IPS DF 19.7 (cell line): ENCODE data around the gene OBSL1.

Experiments
- DNase-seq: peaks from one replicate; pipeline ENCODE4 v3.0.0-alpha.2; 2013; ENCODE audit warnings: low read depth, low spot score

The OBSL1 gene

DNA sequence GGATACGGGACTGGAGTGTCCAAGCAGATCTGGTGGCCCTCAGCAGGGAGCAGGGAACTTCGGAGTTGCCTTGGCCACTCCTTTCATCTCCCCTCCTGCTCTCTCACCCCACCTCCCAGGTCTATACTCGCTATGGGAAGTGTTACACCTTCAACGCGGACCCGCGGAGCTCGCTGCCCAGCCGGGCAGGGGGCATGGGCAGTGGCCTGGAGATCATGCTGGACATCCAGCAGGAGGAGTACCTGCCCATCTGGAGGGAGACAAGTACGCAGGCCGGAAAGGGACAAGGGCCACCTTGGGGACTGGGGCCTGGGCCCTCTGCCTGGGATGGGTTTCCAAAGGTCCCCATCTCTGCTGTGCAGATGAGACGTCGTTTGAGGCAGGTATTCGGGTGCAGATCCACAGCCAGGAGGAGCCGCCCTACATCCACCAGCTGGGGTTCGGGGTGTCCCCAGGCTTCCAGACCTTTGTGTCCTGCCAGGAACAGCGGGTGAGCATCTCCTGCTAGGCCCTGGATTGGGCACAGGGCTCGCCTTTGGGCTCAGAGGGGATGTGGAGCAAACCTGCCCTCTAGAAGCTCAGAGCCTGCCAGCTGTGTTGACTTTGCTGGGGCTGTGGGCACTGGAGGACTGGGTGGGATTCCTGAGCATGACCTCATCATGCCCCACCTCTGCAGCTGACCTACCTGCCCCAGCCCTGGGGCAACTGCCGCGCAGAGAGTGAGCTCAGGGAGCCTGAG, 39.5 kb downstream of the OBSL1 start:
- DNase-seq, result no peak

DNA sequence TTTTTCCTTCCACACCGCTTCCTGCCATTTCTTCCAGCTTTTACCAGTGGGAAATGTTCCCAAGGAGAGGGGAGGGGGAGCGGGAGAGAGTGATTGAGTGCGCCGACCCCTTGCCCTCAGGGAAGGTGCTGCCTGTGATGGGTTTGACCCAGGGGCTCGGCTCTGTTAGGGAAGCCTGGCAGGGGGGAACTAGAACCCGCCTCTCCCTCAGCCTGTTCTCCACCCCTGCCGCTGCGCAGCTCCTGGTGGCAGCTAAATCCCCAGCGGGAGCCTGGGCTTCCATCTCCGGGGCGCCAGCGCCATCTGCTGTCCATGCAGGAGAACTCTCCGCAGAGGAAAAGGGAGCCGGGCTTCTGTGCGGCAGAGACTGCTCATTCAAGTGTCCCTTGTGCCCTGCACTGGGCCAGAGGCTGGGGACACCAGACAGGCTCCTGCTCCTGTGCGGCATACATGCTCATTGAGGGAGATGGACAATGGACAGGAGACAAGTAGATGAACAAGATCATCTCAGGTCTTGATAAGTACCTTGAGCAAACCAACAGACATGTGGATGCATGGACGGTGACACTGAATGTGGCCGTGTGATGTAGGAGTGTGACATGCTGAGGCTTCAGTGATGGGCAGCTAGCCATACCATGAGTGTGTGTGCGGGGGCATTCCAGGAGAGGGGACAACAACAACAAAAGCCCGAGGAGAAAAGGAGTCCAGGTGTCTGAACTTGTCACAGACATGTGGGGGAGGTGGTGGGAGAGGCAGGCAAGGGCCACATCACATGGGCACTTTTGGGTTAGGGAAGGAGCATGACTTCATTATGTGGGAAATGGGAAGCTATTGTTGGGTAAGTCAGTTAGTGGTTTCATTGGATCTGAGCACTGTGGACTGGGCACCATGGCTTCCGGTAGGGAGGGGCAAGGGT, 41.0 kb downstream of the OBSL1 start:
- DNase-seq, result no peak

DNA sequence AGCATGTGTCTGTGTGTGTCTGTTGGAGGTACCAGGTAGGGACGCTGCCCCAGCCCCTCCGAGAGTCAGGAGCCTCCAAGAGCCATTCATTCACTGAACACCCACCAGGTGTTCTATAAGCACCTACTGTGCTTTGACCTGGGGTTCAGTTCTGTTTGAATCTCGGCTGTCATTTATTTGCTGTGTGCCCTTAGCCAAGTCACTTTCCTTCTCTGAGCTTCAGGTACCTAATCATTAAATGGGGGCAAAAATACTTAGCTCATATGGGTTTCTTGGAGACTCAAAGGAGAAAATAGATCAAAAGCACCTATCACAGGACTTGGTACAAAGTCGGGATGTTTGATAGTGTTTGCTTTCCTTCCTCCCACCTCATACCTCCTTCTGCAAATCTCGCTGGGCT, 43.9 kb downstream of the OBSL1 start:
- DNase-seq, result no peak

DNA sequence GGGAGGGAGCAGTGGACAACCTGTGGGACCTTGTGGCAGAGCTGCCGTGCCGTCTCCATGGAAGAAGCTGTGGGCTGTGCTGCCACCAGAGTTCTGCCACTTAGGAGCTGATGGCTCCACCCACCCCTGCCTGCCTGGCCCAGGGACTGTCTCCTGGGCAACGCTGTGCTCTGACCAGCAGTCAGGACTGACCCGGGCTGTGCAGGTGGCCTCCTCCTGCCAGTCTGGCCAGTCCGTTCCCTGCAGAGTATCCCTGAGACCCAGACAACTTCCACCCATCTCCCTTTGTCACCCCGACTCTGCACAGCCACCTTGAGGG, 44.3 kb downstream of the OBSL1 start:
- no peak for DNase-seq

DNA sequence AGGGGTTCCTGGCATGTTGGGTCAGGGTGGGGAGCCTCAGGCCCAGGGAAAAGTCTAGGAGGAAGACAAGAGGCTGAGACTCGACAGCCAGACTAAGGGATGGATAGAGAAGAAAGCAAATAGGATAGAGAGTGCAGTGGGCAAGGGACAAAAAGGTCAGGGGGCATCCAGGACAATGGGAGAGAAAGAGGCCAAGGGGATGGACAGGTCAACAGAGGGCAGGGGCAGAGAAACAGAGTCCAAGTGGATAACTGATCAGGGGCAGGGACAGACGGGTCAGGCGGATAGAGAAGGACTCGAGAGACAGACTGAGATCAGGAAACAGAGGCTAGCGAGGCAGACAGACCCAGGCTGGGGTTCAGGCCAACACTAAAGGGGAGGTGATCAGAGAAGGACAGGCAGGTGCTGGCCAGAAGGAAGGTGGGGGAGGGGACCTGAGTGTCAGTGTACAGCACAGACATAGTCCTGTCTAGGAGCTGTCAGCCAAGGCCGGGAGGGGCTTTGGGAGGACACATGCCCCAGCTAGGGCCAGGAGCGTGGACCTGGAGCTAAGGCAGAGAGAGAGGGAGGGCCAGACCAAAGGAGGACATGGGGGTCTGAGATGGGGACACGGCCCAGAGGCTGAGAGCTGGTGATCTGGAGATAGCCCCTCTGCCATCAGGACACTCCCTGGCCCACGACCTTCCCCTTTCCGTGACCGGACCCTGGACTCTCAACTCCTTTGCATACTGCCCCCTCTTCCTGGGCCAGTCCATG, 44.8 kb downstream of the OBSL1 start:
- DNase-seq, result no peak

DNA sequence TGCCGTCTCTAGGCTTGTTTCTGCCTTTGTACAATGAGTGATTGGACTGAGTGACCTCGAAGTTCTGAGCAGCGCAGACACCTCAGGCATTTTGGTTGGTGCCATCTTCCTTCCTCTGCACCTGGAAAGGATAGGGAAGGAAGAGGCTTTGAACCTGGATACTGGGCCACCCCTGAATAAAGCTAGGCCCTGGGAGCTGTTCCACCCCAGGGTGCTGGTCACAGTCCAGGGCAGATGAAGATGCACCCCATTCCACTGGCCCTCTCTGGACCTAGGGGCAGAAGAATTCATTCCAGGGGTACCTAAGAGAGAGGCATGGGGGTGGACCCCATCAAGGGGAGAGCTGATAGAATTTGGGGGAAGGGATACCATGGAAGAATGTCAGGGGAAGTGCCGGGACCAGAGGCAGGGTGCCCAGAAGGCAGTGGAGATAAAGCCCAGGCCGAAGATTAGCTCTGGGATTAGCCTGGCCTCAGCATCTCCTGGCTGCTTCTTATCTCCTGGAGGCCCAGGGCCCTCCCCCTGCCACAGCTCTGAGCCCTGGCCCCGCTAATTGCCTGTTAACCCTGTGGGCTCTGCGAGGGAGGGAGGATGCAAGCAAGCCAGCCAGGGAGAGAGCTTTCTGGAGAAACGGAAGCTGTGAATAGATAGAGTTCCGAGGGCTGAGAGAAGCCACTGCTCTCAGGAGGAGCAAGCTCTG, 45.7 kb downstream of the OBSL1 start:
- no peak for DNase-seq

DNA sequence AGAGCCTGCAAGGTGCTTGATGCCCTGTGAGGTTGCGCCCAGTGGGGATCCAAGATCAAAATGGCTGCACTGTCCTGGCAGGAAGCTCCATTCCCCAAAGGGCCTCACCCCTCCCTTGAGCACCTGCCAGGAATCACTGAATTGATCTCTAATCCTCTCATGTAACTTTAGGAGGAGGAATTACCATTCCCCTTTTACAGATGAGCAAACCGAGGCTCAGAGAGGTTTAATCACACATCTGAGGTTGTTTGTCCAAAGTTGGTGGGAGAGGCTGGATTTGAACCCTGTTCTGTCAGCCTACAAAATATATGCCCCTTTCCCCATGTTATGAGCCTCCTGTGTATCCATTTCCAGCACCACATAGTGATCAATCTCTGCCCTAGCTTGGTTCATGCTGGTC, 46.5 kb downstream of the OBSL1 start:
- DNase-seq, result no peak

DNA sequence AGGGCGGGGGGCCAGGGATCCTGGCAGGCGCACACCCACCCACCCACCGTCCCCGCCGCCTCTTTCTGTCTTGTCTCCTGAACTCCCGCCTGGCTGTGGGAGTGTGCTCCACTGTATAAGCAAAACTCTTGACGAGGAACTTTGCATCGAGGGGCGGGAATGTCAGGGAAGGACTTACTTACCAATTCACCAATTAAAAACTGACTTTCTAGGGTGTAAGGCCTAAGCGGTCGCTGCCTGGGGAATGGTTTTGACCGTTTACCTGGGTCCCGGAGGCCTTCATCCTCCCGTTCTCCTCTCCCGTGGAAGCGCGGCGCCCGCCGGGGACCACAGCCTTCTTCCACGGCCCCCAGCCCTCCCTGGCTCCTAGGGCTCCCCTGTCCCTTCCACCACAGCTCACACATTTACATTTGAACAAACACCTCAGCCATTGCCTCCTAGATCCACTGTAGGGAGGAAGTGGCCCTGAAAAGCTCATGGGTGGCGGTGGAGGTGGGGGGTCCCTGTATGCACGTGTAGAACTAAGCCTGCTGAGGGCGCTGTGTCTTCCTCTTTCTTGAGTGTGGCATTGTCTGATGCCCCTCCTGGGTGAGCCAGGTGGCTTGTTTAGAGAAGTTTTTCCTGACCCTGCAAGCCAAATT, 48.2 kb downstream of the OBSL1 start:
- DNase-seq, result no peak

DNA sequence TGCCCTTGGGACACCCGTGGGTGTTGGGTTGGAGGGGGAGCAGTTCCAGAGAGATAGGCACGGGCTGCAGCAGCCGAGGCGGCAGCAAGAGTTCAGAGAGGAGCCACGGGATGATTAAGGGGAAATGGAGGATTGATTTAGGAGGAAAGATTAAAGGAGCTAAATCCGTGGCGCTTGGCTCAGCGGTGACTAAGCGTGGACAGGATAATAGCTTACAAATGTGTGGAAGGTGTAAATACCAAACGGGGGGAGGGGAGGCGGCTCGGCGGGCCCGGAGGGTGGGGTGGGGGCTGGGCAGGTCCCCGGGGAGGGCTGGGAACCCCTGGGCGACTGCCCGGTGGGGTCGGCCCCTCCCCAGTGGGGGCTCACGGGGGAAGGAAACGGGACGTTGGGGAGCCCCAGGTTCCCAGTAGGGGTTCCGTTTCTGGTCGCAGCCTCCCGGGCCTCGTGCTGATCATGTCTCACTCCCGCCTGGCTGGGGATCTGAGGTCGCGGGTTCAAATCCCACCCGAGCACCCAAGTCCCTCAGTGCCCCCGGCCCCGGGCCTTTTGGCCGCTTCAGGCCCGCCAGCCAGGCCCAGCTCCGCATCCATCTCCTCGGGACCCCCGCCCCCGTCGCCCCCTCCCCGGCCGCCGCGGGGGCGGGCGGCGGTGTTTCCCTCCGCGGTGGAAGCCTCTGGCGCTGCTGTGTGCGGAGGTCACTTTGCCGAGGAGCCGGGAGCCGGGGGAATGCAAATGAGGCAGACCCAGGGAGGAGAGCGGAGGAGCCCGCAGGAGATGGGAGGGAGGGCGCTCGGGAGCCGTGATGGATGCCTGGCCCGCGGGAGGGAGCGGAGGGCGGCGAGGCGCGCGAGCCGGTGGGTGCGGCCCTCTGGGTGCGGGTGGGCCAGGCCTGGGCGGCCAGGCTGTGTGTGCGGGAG, 49.0 kb downstream of the OBSL1 start:
- no peak for DNase-seq

DNA sequence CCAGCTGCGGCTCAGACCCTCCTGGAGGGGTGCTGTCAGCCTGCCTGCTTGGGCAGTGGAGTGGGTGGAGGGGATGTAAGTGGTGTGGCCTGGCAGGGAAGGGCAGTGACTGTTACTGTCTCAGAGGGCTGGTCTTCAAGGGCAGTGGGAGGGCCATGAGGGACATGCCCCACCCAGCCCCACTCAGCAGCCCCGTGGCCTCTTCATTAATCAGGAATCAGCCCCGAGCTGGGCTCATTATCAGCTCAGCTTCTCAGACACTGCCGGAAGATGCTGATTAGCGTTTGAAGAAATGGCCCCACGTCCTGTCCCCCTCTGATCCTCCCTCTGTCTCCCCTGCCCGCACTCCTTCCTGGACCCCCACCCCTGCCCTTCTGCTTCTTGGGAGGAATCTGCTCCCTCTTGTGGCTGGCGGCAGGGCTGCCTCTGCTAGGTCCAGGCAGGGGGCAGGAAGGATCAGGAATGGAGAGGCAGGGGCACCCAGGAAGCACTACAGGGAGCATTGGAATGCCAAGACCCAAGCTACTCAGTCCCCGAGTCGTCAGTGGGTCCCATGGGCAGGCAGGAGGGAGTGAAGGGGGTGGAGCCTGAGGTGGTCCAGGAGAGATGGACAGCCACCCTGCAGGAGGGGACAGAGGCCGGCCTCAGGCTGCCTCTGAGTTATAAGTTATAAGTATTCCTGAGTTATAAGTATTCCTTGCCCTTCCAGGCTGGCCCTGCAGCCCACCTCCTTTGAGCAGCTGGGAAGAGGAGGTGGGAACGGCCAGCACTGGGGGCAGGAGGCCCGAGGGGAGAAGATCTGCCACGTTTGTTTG, 50.1 kb downstream of the OBSL1 start:
- no peak for DNase-seq

DNA sequence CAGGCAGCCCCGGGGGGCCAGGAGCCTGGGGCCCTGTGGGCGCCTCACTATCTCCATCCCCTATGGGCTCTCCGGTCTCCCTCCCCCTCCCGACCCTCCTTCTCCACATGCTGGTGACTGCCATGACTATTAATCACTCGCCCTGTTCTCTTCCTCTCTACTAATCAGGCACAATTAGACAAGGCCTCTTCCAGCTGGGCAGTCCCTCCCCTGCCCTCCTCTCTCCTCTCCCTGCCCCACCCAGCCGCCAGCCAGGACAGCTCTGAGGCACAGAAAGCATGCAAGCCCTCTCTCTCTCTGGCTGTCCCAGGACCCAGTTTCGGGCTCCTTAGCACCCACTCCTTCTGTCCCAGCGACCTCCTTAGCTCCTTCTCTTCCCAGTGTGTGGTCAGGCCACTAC, 51.3 kb downstream of the OBSL1 start:
- DNase-seq, result no peak

DNA sequence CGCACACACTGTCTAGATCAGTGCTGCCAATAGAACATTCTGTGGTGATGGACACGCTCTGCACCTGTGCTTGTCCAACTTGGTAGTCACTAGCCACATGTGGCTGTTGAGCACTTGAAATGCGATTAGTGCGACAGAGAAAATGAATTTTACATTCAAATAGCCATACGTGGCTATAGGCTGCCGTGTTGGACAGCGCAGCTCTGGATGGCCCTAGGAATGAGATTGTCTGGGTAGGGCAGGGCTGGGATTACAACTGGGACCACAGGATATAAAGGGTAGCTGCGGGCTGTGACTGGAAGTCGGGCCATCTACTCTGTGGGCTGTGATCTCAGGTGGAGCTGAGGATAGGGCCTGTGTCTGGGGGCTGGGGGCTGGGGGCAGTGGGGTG, 51.8 kb downstream of the OBSL1 start:
- DNase-seq, result no peak

DNA sequence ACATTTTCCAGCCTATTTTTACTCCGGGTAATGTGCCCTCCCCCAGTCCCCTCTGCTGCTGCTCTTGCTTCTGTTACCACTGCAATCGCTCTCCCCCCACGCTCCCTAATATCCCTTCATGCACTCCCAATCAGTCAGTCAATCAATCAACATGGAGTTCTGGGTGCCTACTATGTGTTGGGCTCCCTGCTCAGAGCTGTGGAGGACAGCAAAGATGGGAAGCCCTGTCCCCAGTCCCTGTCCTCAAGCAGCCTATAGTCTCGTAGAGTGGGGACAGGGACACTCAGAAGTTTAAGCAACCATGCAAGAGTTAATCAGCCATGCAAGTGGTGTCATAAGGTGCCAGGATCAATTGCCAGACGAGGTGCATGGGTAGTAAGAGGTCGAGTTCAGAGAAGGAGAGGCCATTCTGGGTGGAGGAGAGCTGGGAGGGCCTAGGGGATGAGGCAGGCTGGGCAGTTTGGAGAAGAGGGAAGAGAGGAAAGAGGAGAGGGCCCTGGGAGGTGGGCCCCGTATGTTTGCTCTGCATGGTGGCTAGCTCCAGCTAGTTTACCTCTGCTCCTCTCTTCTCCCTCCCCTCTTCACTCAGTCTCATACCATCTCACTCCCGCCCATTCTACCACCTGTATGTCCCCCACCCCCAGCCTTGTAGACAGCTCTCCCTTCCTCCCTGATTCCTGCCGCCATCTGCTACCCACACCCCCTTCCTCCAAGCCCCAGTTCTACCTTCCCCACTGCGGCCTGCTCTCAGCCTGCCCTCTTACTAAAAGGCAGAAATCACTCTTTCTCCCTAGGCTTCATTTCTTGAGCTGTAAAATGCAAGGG, 53.2 kb downstream of the OBSL1 start:
- no peak for DNase-seq

DNA sequence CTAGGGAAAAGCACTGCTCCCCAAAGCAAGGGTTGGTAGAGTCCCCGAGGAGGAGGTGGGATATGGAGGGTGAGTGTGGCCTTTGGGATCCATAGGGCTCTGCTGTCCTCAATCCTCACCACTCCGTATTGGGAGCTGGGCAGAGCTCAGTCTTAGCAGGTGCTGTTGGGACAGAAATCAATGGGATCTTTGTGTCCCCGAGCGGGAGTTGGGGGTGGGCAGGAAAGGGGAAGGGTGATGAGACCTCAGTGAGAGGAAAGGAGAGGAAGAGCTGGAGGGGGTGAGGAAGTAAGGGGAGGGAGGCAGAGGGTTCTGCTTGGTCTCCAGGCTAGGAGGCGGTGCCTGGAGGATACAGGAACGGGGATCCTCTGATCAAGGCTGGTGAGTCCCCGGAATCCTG, 54.5 kb downstream of the OBSL1 start:
- no peak for DNase-seq

DNA sequence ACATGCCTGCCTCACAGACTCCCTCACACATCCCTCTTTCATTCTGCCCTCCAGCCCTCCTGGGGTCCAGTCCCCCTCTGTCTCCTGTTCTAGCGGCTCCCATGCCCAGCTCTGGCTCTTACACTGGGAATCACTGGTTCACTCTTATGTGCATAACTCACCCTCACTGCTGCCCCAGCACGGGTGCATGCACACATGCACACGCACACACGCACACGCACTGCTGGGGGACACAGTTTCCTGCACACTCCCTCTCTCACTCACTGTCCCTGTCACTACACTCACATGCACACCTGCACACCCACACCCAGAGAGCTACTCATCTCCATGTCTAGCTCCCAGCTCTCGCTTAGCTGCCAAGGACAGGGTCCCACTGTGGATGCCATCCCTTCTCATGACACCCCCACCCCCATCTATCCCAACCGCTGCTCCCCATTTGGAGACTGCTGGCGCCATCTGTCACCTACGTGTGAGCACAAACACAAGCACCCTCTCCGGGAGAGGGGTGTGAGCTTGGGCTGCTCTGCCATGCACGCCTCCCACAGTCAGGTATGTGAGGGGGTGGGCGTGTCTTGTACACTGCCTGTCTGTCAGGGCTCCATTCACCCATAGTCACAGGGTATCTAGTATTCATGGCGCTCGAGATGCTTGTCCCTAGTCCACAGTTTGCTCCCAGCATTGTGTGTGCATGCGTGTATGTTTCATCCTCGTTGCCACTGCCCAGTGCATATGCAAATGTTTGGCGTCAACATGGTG, 55.3 kb downstream of the OBSL1 start:
- no peak for DNase-seq

DNA sequence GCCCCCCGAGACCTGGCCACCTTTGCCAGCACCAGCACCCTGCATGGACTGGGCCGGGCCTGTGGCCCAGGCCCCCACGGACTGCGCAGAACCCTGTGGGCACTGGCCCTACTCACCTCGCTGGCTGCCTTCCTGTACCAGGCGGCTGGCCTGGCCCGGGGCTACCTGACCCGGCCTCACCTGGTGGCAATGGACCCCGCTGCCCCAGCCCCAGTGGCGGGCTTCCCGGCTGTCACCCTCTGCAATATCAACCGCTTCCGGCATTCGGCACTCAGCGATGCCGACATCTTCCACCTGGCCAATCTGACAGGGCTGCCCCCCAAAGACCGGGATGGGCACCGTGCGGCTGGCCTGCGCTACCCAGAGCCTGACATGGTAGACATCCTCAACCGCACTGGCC, 56.5 kb downstream of the OBSL1 start:
- no peak for DNase-seq

DNA sequence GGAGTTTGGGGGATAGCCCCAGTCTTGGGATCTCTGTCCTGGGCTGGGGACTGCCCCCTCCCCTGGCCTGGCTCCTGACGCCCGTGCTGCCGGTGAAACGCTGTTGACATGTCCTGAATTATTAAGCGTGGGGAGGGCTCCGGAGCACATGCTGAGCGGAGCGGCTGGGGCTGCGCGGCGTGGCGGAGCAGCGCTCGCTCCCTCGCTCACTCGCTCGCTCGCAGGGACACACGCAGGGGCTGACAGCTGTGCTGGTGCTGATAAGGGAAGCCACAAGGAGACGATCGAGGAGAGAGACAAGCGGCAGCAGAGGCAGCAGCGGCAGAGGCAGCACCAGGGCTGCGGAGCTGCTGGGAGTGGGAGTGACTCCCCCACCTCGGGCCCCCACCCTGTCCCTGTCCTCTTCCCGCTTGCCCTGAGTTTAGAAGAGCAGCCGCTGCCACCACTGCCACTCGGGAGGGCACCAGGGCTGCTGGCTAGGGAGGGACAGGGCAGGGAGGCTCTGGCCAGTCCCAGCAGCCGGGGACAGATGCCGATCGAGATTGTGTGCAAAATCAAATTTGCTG, 57.1 kb downstream of the OBSL1 start, which contains the start of gene ASIC4:
Gene ASIC4, plus strand, starts transcription at position 287 of the 566 bp plus-strand sequence. Its CDS starts 243 bp downstream, at position 530.
- DNase-seq, result no peak
